IPS-18a (cell line): Measurements from ENCODE around the gene HSF2.

Experiments used
- H3K27ac ChIP-seq: one replicate; pipeline ENCODE4 v1.5.1; 2013; ENCODE audit warnings: low read length
- H3K27me3 ChIP-seq: one replicate; pipeline ENCODE4 v1.6.1; 2013; ENCODE audit warnings: mild to moderate bottlenecking, low read length; ENCODE audit not compliant: control insufficient read depth, insufficient read depth
- H3K36me3 ChIP-seq: one replicate; pipeline ENCODE4 v1.6.1; 2013; ENCODE audit warnings: low read depth, low read length; ENCODE audit not compliant: control insufficient read depth
- H3K4me1 ChIP-seq: one replicate; pipeline ENCODE4 v1.6.1; 2013; ENCODE audit warnings: low read depth, low read length; ENCODE audit not compliant: control insufficient read depth
- H3K4me3 ChIP-seq: one replicate; pipeline ENCODE4 v1.5.1; 2013; ENCODE audit warnings: low read length
- H3K9ac ChIP-seq: one replicate; pipeline ENCODE4 v1.6.1; 2013; ENCODE audit warnings: mild to moderate bottlenecking, low read length, moderate library complexity
- H3K9me3 ChIP-seq: one replicate; pipeline ENCODE4 v1.6.1; 2013; ENCODE audit warnings: low read depth, low read length; ENCODE audit not compliant: control insufficient read depth

Gene HSF2

DNA sequence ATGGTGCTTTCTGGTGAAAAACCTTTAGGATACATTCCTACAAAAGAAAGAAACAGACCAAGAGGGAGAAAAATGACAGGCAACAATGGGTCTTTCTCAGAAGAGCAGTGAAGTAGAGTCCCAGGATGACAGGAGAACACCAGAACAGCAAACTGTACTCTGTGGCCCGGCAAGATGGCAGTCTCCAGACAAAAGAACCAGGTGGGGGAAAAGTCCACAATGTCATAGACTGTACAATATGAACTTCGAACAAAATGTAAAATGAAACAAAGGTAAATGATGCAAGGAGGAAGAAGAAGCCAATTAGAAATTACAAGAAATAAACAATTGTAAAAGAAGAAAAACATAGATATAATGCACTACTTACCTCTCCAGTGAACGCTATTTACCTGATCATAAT, 23.2 kb upstream of the HSF2 start:
- no peak overlapping the region for H3K4me3 ChIP-seq
- H3K36me3 ChIP-seq = no peaks in the 10 kb centered on the region
- H3K4me1 ChIP-seq = no peaks in the 10 kb centered on the region
- no peaks in the 10 kb centered on the region for H3K9me3 ChIP-seq
- H3K9ac ChIP-seq = no peak overlapping the region
- no peak overlapping the region for H3K27ac ChIP-seq
- H3K27me3 ChIP-seq = no peaks in the 10 kb centered on the region

DNA sequence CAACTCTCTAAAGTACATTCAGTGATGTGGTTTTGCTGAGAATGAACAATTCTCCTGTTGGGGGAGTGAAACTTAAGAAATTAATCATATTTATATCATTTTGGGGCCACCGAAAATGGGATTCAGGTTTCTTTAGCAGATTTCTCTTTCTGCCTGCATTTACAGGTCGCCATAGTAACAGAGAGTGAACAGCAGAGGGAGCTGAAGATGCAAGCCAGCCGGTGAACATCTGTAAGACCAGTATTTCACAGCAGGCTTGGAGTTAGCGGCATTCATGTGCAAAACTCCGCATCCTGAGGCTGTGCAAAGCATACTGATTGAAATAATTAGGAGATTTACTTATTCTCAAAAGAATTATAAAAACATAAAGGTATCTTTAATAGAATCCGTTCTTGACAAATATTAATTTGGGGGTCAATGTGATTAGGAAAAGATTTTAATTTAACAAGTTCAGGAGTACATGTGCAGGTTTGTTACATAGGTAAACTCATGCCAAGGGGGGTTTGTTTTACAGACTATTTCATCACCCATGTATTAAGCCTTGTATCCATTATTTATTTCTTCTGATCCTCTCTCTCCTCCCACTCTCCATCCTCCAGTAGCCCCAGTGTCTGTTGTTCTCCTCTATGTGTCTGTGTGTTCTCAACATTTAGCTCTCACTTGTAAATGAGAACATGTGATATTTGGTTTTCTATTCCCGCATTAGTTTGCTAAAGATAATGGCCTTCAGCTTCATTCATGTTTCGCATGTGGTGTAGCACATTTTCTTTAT, 17.8 kb upstream of the HSF2 start:
- Histone ChIP-seq H3K36me3 (no peaks in the 10 kb centered on the region), H3K9me3 (no peaks in the 10 kb centered on the region), H3K27me3 (peaks cover 36% of the 10 kb centered on the region)

DNA sequence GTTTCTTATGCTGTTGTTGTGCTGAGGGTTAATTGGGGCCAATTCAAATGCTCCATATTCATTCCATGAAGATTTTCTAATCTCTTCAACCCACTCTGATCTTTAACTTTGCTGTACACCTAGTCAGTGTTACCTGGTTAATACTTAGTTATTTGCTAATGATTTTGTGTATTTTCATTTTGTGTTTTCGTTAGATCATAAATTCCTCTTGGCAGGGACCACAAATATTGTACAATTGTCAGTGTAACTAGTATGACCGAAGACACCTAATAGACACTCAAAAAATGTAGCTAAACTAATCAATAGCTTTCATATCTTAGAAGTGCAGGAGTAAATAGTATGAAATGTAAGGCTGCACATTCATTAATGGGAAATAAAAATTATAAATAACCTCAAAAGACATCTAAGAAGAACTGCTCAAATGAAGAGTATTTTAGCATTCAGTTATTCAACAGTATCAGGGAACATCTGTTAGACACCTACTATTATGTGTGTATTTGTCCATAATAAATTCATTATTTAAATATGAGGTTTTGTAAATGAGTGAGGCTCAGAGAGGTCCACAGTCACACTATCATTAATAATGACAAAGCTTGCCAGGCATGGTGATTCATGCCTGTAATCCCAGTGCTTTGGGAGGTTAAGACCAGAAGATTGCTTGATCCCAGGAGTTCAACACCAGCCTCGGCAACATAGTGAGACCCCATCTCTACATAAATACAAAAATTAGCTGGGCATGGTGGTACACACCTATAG, 13.4 kb upstream of the HSF2 start:
- Histone ChIP-seq H3K9ac (no peak overlapping the region), H3K4me3 (no peak overlapping the region), H3K27ac (no peak overlapping the region), H3K27me3 (peaks cover 78% of the 10 kb centered on the region), H3K36me3 (no peaks in the 10 kb centered on the region), H3K4me1 (peaks cover 6% of the 10 kb centered on the region), H3K9me3 (no peaks in the 10 kb centered on the region)

More for the DNA sequence above, 17.8 kb upstream of the HSF2 start:
- no peak overlapping the region for H3K4me3 ChIP-seq
- H3K27ac ChIP-seq = no peak overlapping the region
- no peak overlapping the region for H3K9ac ChIP-seq
- peaks cover 6% of the 10 kb centered on the region for H3K4me1 ChIP-seq

DNA sequence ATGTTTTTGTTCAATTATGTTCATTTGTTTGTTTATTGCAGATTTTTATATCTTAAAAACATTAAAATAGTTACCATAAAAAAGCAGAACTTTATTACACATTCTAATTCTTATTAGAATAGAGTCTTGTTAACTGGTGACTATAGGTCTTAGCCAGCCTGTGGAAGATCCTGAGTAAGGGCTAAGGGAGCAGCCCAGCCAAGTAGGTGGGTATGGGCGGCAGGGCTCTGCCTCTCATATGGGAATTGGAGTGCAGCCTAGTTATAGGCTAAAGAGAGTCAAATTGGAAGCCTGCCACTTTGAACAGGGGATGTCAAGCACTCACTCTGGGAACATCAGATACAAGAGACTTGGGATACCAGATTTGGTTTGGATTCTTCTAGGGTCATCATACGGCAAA, 10.5 kb upstream of the HSF2 start:
- H3K4me1 ChIP-seq = peaks cover 4% of the 10 kb centered on the region
- no peaks in the 10 kb centered on the region for H3K36me3 ChIP-seq
- H3K9ac ChIP-seq = no peak overlapping the region
- no peak overlapping the region for H3K4me3 ChIP-seq
- H3K9me3 ChIP-seq = no peaks in the 10 kb centered on the region
- no peak overlapping the region for H3K27ac ChIP-seq
- peaks cover 86% of the 10 kb centered on the region for H3K27me3 ChIP-seq

DNA sequence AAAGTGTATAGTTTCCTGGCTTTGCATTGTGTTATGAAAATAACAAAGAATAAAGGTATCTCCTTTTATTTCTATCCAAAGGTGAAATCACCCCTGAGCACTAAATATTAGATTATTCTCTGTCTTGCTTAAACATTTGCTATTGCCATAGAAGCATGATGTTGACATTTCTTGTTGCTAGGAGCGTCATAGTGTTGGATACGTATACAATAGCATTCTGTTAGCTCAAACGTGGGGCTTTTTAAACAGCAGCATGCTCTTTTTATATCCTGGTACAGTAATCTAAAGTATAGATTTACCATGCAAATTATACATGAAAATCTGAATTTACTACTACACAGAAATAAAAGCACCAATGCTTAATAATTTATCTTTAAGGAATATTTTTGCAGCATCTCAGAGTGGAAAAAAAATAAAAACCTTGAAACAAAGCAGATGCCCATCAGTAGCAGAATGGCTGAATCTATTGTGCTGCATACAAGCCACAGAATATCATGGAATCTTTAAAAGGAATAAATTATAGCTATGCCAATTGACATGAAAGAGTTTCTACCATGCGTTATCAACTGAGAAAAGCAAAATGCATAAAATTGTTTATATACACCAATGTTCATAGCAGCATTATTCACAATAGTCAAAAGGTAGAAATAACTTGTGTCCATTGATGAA, 9.6 kb upstream of the HSF2 start:
- Histone ChIP-seq H3K36me3 (no peaks in the 10 kb centered on the region), H3K27ac (no peak overlapping the region), H3K9ac (no peak overlapping the region), H3K4me3 (no peak overlapping the region), H3K9me3 (no peaks in the 10 kb centered on the region), H3K27me3 (peaks cover 94% of the 10 kb centered on the region), H3K4me1 (peaks cover 4% of the 10 kb centered on the region)

DNA sequence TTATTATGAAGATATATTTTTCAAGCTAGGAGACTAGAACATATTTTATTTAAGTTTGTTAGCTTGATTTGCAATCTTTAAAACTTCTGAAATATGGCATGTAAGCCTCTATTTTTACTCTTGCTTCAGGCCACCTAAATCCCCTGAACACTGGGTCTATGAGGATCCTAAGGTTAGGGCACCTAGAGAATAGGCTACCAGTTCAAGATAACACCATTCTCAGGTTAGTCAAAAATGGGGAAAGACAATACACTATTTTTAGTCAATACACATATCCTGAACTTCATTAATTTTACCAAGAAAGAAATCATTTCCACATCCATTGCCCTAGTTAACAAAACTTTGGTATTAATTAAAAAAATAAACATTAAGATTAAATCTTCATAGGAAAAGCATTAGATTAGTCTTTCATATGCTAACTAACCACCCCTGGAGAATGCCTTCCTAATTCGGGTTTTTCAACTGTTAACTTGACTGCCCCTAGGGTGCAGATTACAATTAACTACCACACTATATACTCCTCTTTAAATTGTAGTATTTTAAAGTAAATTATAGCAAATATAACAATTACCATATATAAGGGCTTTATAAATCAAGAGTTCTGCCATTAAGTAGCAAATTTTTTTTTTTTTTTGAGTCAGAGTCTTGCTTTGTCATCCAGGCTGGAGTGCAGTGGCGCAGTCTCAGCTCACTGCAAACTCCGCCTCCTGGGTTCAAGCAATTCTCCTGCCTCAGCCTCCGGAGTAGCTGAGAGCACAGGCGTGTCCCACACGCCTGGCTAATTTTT, 6.7 kb upstream of the HSF2 start:
- Histone ChIP-seq H3K27me3 (peaks cover 100% of the 10 kb centered on the region), H3K4me3 (no peak overlapping the region), H3K9me3 (no peaks in the 10 kb centered on the region), H3K9ac (no peak overlapping the region), H3K27ac (no peak overlapping the region), H3K36me3 (no peaks in the 10 kb centered on the region), H3K4me1 (peaks cover 4% of the 10 kb centered on the region)

DNA sequence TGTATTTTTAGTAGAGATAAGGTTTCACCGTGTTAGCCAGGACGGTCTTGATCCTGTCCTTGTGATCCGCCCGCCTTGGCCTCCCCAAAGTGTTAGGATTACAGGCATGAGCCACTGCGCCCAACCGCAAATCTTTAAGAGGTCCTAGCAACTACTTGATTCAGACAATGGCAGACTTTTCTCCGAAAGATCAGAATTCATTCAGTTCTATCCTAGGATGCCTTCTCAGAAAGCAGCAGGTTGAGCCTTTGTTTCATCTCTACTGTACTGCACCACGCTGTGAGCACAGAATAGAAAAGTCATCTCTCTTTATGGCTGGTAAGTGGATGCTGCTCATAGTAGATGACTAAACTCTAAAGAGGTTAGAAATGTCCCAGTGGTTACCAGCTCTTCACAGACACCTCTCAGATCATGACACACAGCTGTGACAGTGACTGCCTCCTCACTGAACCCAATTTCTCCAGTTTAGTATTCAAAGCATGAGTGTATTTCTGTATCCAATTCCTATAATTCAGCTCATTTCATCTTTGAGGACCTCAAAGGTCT, 6.0 kb upstream of the HSF2 start:
- Histone ChIP-seq H3K4me1 (peaks cover 4% of the 10 kb centered on the region), H3K27me3 (peaks cover 99% of the 10 kb centered on the region), H3K4me3 (no peak overlapping the region)

DNA sequence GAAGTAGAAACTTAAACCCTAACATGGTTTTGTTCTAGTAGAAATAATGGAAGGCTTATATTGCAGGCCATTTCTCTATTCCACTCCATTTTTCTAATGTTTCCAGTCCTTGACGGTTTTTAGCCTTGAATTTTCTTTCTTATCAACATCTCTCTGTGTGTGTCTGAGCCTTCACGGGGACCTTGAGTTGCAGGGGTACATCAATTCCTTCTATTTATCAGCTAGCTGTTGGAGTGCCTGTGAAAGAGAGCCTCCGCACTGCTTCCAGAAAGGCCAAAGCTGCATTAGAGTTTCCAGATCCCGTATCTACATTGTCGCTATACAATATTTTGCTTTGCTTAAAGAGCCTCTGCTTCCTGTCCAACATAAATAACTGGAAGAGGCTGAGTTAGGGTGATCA, 5.4 kb upstream of the HSF2 start:
- Histone ChIP-seq H3K27ac (no peak overlapping the region), H3K4me3 (no peak overlapping the region), H3K36me3 (no peaks in the 10 kb centered on the region), H3K9ac (no peak overlapping the region), H3K27me3 (peaks cover 97% of the 10 kb centered on the region), H3K9me3 (no peaks in the 10 kb centered on the region), H3K4me1 (peaks cover 4% of the 10 kb centered on the region)

More for the DNA sequence above, 6.0 kb upstream of the HSF2 start:
- H3K9ac ChIP-seq = no peak overlapping the region
- no peaks in the 10 kb centered on the region for H3K9me3 ChIP-seq
- H3K27ac ChIP-seq = no peak overlapping the region
- no peaks in the 10 kb centered on the region for H3K36me3 ChIP-seq

DNA sequence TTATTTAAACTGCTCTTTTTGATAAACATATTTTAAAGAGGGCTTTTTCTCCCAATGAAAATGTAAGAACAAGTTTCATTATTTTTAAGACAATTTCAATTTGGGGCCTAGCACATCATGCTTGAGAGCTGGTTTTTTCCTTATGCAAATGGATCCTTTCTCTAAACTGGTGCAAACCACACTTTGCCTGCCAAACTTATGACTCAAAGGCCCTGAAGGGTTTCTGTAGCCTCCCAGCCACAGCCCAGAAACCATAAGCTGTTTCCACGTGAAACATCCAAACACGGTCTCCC, 451 bp upstream of the HSF2 start:
- Histone ChIP-seq H3K9me3 (no peaks in the 10 kb centered on the region), H3K4me1 (no peaks in the 10 kb centered on the region), H3K4me3 (peak overlapping the region; percentile 26), H3K27me3 (peaks cover 62% of the 10 kb centered on the region), H3K27ac (no peak overlapping the region), H3K36me3 (no peaks in the 10 kb centered on the region), H3K9ac (no peak overlapping the region)

DNA sequence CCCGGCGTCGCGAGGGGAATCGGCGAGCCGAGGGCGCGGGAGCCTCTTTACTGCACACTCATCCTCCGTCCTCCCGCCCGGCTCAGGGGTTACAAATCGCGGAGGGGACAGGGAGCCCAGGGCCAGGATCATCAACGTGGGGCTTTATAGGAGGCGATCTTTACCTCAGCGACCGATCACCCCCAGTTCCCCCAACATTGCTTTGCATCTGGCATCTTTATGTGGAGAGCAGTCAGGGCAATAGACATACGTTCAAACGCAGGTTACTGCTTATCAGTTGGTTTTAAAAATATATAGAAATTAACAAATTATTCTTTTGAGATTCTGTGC, 634 bp downstream of the HSF2 start:
- H3K27me3 ChIP-seq = peaks cover 51% of the 10 kb centered on the region
- H3K9ac ChIP-seq = peak overlapping the region; percentile 89
- H3K27ac ChIP-seq = no peak overlapping the region

DNA sequence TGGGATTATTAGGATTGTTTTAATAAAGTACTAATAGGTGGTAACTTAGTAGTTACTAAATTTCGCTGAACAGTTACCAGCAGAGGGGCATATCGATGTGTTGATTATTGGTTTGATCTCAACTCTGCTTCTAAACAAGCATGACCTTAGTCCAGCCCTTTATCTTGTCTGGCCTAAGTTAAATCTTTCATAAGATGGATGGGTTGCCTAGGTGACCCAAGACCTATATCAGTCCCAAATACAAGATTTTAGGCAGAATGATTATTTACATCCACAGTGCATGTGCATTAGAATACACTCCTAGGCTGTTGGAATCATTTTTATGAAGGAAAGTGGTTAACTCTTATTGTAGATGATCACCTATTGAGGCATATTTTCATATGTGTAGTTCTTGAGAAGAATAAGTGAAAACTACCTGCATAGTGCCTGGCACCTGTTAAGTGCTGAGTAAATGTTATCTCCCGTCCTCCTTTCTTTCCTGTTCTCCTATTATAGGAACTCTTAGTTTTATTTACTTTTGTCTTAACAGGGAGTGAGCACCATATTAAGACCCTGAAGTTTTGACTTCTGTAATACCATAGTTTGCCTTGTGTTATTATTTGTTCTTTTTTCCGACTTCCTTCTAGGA, 1.1 kb downstream of the HSF2 start:
- H3K27me3 ChIP-seq = peaks cover 46% of the 10 kb centered on the region
- H3K9ac ChIP-seq = peak overlapping the region; percentile 89
- H3K36me3 ChIP-seq = no peaks in the 10 kb centered on the region
- no peak overlapping the region for H3K27ac ChIP-seq
- H3K4me1 ChIP-seq = peaks cover 1% of the 10 kb centered on the region
- no peaks in the 10 kb centered on the region for H3K9me3 ChIP-seq
- H3K4me3 ChIP-seq = peak overlapping the region; percentile 93

More for the DNA sequence above, 634 bp downstream of the HSF2 start:
- peak overlapping the region; percentile 93 for H3K4me3 ChIP-seq
- H3K4me1 ChIP-seq = no peaks in the 10 kb centered on the region
- no peaks in the 10 kb centered on the region for H3K36me3 ChIP-seq
- no peaks in the 10 kb centered on the region for H3K9me3 ChIP-seq
